ENCODE measurements around the gene CELSR3.

CELSR3 gene

DNA sequence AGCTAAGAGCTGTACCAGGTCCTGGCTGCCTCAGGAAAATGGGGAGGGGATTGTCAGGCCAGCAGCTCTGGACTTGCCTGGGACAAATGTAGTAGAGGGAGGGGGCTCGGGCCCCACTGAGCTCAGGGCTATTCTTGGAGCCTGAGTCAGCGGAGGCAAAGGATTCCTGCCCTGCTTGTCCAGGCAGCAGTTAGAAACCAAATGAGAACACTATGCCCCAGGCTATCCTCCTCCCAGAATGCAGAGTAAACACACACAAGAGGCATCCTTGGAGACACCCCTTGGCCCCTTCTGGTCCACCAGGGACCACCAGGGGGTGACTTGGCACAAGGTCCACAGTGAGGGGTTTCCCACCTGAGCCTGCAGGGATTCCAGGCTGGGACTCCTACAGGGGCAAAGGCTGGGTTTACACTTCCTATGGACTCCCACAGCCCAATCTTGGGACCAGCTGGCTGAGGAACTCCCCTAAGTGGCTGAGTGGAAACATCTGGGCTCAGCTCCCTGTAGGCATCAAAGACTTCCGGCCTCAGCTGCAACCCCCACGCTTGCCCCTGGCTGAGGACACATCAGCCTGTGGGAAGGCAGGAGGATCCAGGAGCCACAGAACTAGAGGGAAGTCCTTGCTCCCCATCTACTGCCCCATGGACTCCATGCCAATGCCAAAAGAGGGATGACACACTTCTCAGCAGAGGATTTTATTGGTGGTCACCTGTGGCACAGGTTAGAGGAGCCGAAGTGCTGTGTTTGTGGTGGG lies 64.2 kb downstream of the CELSR3 start:
- DNase-seq: no peak

- no peak for DNase-seq
These were observed 65.3 kb downstream of the CELSR3 start for GRCh38 chr3:48597408-48597800.

DNA sequence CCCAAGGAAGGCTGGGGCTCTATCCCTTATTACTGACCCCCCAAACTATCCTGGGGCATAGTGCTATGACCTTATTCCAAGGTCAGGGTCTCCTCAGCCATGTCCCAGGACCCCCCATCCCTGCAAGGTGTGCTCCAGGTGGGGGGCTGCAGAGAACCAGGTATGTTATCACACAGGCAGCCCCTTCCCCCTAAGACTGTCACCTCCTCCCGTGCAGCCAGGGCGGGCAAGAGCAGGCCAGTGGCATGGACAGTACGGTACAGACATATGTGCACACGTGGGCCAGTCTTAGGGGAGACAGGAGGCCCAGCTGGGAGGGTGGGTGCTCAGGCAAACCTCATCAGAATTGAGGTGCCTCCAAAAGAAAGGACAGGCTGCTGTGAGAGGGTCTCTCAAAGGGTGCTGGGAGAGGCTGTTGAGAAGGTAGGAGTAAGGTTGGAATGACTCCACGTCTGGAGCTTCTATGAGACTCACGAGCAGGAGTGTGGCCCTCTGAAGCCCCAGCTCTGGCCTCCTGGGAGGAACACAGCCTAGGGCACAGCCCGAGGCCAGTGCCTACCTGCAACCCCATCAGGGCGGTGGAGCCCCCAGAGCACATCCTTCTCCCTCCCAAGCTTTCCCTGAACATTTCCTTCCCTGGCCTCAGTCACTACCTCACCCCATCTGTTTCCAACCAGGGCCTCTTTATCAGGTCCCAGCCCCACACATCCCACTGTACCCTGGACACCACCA lies 65.8 kb downstream of the CELSR3 start:
- no peak for DNase-seq

GRCh38 chr3:48596157-48596556 lies 66.5 kb downstream of the CELSR3 start:
- DNase-seq: no peak

GRCh38 chr3:48595526-48596121 lies 67.1 kb downstream of the CELSR3 start:
- DNase-seq: no peak

GRCh38 chr3:48595075-48595525 lies 67.6 kb downstream of the CELSR3 start, which contains the start of gene COL7A1:
Gene COL7A1 (minus strand): TSS chr3:48595329. CDS start chr3:48595159, 170 bp downstream.
- no peak for DNase-seq

GRCh38 chr3:48594417-48595049 lies 68.2 kb downstream of the CELSR3 start:
- no peak for DNase-seq

GRCh38 chr3:48593337-48593736 lies 69.3 kb downstream of the CELSR3 start:
- DNase-seq: no peak

DNA sequence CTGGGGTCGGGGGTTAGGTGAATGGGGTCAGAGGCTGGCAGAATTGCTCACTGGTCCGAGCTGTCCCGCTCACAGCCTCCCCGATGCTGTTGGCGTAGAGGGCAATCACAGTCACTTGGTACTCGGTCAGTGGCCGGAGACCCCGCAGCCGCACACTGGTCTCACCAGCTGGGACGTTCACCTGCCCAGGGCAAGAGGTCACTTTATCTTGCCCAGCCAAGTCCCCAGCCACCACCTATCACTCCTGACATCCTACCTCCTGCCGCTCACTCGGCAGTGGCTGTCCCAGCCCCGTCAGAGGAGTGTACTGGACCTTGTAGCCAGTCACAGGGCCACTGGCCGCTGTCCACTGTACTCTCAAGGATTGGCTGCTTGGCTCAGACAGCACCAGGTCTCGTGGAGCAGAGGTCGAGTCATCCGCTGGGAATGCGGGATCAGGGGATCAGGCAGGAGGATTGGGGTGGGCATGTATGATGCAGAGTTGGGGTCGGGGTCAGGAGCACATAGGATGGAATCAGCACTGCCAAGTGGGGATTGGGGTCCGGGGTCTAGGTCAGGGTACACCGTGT lies 70.1 kb downstream of the CELSR3 start:
- DNase-seq: no peak

DNA sequence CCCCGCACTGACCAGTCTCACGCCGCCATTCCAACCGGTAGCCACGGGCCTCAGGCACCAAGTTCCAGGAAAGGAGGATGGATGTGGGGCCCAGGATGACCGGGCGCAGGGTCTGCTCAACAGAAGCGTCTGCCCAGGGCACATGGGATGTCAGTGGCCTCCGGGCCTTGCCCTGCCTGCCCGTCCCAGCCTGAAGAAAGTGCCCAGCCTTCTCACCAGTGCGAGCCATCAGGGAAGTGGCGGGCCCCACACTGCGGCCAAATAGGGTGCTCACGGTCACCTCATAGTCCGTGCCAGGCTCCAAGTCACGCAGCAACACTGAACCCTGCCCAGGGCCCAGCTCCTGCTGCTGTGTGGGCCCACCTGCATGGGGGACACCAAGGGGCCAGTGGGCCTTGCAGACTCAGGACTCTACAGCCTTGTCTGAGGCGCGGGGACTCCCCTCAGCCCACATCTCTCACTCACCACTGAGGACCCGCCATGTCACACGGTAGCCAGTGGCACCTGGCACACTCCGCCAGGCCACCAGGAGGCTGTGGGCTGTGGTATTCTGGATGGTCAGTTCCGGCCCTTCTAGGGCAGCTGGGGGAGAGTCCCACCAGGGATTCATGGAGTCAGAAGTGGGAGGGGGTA lies 70.7 kb downstream of the CELSR3 start:
- no peak for DNase-seq

DNA sequence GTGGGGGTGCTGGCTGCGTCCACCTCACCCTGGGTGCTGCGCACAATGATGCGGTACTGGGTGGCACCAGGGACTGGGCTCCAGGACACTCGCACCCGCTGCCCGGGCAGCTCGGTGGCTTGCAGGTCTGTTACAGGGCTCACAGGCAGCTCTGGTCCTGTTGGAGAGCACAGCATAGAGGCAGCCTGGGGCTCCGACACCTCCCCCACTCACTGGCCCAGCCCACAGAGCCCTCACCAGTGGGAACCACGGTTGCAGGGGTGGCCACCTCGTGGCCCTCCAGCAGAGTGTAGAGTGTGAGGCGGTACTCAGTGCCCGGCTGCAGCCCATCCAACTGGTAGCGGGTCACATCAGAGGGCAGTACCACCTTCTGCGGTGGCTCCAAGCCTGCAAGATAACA lies 71.2 kb downstream of the CELSR3 start:
- no peak for DNase-seq

DNA sequence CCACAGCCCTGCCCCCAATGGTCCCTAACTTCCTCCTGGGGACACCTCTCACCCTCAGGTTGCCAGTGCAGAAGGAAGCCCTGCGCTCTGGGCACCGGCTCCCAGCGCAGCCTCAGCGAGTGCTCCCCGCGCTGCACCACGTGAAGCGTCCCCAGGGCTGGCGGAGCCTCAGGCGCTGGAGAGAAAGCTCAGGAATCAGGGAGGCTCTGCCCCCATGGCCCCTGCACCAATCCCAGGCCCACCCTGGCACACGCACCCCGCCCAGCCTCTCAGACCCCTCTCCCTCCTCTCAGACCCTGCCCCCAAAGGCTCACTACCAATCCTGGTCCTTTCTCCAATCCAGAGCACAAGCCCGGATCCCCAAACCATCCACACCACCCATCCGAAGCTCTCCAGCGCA lies 74.5 kb downstream of the CELSR3 start:
- no peak for DNase-seq

DNA sequence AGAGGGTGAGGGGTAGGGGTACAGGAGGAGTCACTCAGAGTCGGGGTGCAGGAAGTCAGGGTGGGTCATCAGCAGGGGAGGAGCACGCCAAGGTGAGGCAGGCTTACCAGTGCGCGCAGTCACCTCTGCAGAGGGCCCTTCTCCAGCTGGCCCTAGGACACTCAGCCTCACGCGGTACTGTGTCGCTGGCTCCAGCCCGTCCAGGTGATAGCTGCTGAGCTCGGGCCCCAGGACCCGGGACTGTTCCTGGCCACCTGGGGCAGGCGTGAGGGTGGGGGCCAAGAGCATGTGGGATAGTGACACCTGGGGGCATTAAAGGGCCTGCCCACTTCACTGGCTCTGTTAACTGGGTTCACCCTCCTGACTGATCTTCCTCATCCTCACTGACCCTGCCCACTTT lies 75.0 kb downstream of the CELSR3 start:
- no peak for DNase-seq

All from left hindlimb (tissue), 1 donor.